HEK293T (cell line): ENCODE results near the gene CTF1.

Experiments
- CTCF ChIA-PET: fragments of 350-600 bp; formaldehyde crosslinking; extraction: SDS; loops from one replicate; lab custom pipeline; 2021; ENCODE audit warnings: antibody characterized with exemption, inconsistent platforms; lab: Yijun Ruan, JAX
- POLR2A ChIA-PET: fragments of 350-600 bp; formaldehyde crosslinking; extraction: SDS; loops from one replicate; lab custom pipeline; 2020; ENCODE audit warnings: antibody characterized with exemption, inconsistent platforms; lab: Yijun Ruan, JAX
- DNase-seq: peaks from one replicate; pipeline ENCODE4 v3.0.0; 2012; ENCODE audit warnings: mixed read lengths; ENCODE audit errors: extremely low spot score
- ARNT ChIP-seq: fragments of 450-650 bp; IDR thresholded peaks from 2 replicates; pipeline ENCODE4 v1.6.1; 2017; ENCODE audit warnings: mild to moderate bottlenecking
- BHLHE40 ChIP-seq: fragments of 450-650 bp; IDR thresholded peaks from 2 replicates; pipeline ENCODE4 v1.6.1; 2016; ENCODE audit warnings: mild to moderate bottlenecking, moderate library complexity, borderline replicate concordance
- CTBP1 ChIP-seq: fragments of 450-650 bp; IDR thresholded peaks from 2 replicates; pipeline ENCODE4 v1.6.1; 2016; ENCODE audit warnings: borderline replicate concordance
- ELF4 ChIP-seq: fragments of 450-650 bp; IDR thresholded peaks from 2 replicates; pipeline ENCODE4 v1.6.1; 2017; ENCODE audit warnings: antibody characterized with exemption
- FOXA1 ChIP-seq: fragments of 450-650 bp; IDR thresholded peaks from 2 replicates; pipeline ENCODE4 v1.6.1; 2016; ENCODE audit warnings: mild to moderate bottlenecking
- FOXK2 ChIP-seq: fragments of 450-650 bp; IDR thresholded peaks from 2 replicates; pipeline ENCODE4 v1.6.1; 2016; ENCODE audit warnings: mild to moderate bottlenecking
- FOXM1 ChIP-seq: fragments of 450-650 bp; IDR thresholded peaks from 2 replicates; pipeline ENCODE4 v1.6.1; 2017; ENCODE audit warnings: mild to moderate bottlenecking, borderline replicate concordance
- HDGF ChIP-seq: fragments of 450-650 bp; IDR thresholded peaks from 2 replicates; pipeline ENCODE4 v1.6.1; 2017; ENCODE audit warnings: antibody characterized with exemption, borderline replicate concordance
- L3MBTL2 ChIP-seq: fragments of 450-650 bp; conservative IDR thresholded peaks from 2 replicates; pipeline ENCODE4 v1.6.1; 2016; ENCODE audit warnings: mild to moderate bottlenecking
- LEF1 ChIP-seq: fragments of 450-650 bp; IDR thresholded peaks from 2 replicates; pipeline ENCODE4 v1.6.1; 2017; ENCODE audit warnings: mild to moderate bottlenecking, borderline replicate concordance
- NFRKB ChIP-seq: fragments of 450-650 bp; IDR thresholded peaks from 2 replicates; pipeline ENCODE4 v1.6.1; 2016; ENCODE audit warnings: mild to moderate bottlenecking, moderate library complexity
- SP1 ChIP-seq: fragments of 450-650 bp; IDR thresholded peaks from 2 replicates; pipeline ENCODE4 v1.6.1; 2017
- SUZ12 ChIP-seq: fragments of 450-650 bp; IDR thresholded peaks from 2 replicates; pipeline ENCODE4 v1.6.1; 2016; ENCODE audit warnings: mild to moderate bottlenecking
- TARDBP ChIP-seq: fragments of 450-650 bp; IDR thresholded peaks from 2 replicates; pipeline ENCODE4 v1.6.1; 2016
- ZNF384 ChIP-seq: fragments of 450-650 bp; IDR thresholded peaks from 2 replicates; pipeline ENCODE4 v1.6.1; 2016
- TF ChIP-seq, protein P1 (sequence below): fragments of 450-650 bp; IDR thresholded peaks from 2 replicates; pipeline ENCODE4 v1.6.1; 2016

CTF1 gene

DNA sequence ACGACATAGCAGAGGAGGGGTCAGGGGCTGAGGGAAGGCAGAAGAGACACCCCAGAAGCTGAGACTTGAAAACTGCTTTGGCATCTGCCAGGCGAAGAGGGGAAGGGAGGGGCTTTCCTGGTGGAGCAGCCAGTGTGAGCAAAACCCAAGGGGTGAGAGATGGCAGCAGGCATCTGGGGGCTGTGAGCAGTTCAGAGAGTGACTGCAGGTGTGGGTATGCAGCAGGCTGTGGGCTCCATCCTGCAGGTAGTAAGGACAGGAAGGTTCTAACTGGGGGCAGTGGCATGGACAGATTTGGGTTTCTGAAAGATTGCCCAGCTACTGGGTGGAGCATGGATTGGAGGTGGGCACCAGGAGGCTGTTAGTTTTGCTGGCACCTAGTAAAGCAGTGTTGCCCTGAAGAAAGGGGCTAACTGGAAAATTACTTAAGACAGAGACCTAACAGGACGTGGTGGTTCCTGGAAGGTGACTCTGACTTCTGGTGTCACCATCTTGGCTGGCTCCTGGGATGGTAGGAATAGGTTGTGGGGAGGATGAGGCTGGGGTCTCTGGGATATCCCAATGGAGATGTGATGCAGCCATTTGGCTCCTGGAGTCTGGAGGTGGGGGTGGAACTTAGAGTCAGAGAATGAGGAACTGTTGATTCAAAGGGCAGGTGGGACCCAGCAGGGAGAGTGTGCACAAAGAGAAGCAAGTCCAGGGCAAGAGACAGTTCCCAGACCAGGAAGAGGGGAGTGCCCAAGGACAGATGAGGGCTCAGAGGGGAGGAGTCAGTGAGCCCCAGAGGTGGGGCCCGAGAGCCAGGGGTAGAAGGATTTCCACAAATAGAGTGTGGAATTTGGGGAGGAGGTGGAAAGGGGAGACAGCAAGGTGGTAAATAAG lies 13.7 kb upstream of the CTF1 start:
- DNase-seq: no peak
- ChIA-PET POLR2A (interaction anchor here (0.8 kb wide), 1 partner anchor 10 kb away, joined by 3 read pairs; no protein-coding TSS in a partner anchor), CTCF (no interaction called here)
- no peak for TF ChIP-seq FOXM1
- no peak for TF ChIP-seq ARNT
- TF ChIP-seq, protein P1, sequence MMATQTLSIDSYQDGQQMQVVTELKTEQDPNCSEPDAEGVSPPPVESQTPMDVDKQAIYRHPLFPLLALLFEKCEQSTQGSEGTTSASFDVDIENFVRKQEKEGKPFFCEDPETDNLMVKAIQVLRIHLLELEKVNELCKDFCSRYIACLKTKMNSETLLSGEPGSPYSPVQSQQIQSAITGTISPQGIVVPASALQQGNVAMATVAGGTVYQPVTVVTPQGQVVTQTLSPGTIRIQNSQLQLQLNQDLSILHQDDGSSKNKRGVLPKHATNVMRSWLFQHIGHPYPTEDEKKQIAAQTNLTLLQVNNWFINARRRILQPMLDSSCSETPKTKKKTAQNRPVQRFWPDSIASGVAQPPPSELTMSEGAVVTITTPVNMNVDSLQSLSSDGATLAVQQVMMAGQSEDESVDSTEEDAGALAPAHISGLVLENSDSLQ: no peak
- no peak for TF ChIP-seq TARDBP

DNA sequence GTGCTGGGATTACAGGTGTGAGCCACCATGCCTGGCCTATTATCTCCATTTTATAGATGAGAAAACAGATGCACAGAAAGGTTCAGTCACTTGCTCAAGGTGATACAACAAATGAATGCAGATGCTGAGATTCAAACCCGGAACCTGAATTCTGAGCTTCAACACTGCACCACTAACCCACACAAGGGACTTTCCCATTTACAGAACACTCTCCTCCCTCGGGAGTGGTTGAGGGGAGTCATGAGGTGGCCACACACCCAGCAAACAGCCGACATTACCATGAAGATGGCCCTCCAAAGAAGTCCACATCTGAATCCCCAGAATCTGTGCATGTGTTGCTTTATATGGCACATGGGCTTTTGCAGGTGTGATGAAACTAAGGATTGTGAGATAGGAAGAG lies 11.7 kb upstream of the CTF1 start:
- TF ChIP-seq HDGF (no peak), SUZ12 (no peak), NFRKB (no peak), ARNT (no peak), FOXA1 (no peak), LEF1 (no peak), SP1 (no peak)
- no peak for DNase-seq
- CTCF ChIA-PET: interaction anchor here (0.5 kb wide), 1 partner anchor 41 kb away, joined by 3 read pairs; no protein-coding TSS in a partner anchor
- POLR2A ChIA-PET: interaction anchor here (4.6 kb wide), 1 partner anchor 9 kb away, joined by 21 read pairs; no protein-coding TSS in a partner anchor

DNA sequence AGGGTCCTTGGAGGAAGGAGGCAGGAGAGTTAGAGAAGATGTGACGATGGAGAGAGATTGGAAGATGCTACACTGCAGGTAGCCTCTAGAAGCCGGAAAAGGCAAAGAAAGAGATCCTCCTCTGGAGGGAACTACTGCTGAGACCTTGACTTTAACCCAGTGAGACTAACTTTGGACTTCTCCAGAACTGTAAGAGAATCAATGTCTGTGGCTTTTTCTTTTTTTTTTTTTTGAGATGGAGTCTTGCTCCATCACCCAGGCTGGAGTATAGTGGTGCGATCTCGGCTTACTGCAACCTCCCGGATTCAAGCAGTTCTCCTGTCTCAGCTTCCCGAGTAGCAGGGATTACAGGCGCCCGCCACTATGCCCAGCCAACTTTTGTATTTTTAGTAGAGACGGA lies 11.2 kb upstream of the CTF1 start:
- ChIA-PET POLR2A (interaction anchor here (4.6 kb wide), 1 partner anchor 10 kb away, joined by 21 read pairs; no protein-coding TSS in a partner anchor), CTCF (interaction anchor here (0.5 kb wide), 1 partner anchor 42 kb away, joined by 3 read pairs; no protein-coding TSS in a partner anchor)
- no peak for DNase-seq
- TF ChIP-seq ZNF384 (no peak), L3MBTL2 (no peak), NFRKB (no peak), FOXA1 (no peak), ARNT (no peak), TARDBP (no peak), FOXK2 (no peak), LEF1 (no peak), SP1 (no peak), ELF4 (no peak), SUZ12 (no peak), HDGF (no peak), BHLHE40 (no peak), CTBP1 (no peak), FOXM1 (no peak)
- TF ChIP-seq, protein P1: no peak

DNA sequence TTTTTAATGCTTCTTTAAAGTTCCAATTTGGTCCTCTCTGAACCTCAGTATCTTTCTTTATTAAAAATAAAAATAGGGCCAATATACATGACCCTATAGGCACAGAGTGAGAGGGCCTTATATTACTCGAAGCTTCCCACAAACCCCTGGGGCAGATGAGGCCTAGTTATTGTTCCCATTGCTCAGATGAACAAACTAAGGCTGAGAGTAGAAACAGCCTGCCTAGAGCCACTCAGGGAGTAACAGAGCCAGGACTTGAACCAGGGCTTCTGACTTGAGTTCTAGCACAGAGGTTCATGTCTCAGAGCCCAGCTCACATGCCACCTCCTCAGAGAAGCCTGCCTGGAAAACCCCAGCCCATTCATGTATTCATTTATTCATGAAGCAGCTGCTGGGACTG lies 10.3 kb upstream of the CTF1 start:
- POLR2A ChIA-PET: interaction anchor here (4.6 kb wide), 1 partner anchor 11 kb away, joined by 21 read pairs; no protein-coding TSS in a partner anchor
- no peak for DNase-seq
- CTCF ChIA-PET: no interaction called here
- TF ChIP-seq SP1: no peak
- TF ChIP-seq, protein P1: no peak

DNA sequence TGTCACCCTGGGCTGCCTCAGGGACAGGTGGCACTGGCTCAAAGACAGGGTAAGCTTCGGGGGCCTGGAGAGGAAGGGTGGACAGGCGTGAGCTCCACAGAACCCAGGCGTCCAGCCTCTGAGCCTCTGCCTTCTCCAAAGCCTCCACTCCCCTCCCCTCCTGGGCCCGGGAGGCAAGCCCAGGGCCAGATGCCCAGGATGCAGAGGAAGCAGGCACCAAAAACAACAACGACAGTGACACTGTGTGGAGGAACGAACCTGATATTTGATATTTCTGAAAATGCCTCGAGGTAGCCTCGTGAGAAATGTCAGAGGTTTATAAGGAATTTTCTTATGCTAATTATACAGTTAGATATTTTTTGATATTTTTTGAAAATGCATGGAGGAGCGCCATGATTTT lies 8.5 kb upstream of the CTF1 start:
- CTCF ChIA-PET: no interaction called here
- TF ChIP-seq SUZ12: no peak
- TF ChIP-seq ELF4: no peak
- TF ChIP-seq LEF1: no peak
- POLR2A ChIA-PET: interaction anchor here (4.6 kb wide), 1 partner anchor 12 kb away, joined by 21 read pairs; no protein-coding TSS in a partner anchor
- DNase-seq: peak; percentile 4

DNA sequence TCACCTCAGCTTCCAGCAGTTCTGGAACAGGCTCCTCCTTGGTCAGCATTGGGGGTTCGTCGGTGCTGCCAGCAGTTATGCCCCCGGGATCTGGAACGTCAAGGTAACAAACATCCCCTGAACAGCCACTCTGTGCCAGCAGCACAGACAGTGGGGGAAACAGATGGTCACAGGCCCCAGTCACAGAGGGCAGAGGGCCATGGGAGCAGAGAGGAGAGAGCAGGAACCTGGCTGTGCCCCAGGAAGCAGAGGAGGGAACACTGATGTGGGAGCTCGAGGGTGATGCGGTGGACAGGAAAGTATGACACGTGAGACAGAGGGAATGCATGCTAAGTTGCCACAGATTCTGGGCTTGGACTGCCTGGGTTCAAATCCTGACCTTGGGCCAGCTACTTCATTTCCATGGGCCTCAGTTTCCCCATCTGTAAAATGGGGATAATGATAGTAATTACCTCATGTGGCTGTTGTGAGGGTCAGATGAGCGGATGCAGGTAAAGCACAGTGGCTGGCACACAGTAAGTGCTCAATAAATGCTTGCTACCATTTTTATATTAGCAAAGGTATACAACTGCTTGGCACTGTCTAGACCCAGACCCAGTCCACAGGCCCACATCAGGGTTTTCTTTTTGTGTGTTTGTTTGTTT lies 7.4 kb upstream of the CTF1 start:
- TF ChIP-seq BHLHE40 (no peak), ARNT (no peak), SUZ12 (no peak), HDGF (no peak), ZNF384 (no peak), FOXM1 (no peak), SP1 (no peak), CTBP1 (no peak), NFRKB (no peak), L3MBTL2 (no peak), FOXK2 (no peak), FOXA1 (no peak), LEF1 (no peak), ELF4 (no peak), TARDBP (no peak)
- TF ChIP-seq, protein P1: no peak
- CTCF ChIA-PET: interaction anchor here (0.8 kb wide), 1 partner anchor 28 kb away, joined by 3 read pairs; no protein-coding TSS in a partner anchor
- POLR2A ChIA-PET: interaction anchor here (1.2 to 4.6 kb wide), 2 partner anchors 14 to 41 kb away, joined by 3 to 21 read pairs; no protein-coding TSS in a partner anchor
- no peak for DNase-seq
